Fibroblast of the conjunctiva (primary cell): ENCODE measurements around the gene SKA3.
"Not testable (repeated sequence)": the region's sequence is repeated elsewhere in the genome, so short reads cannot be mapped to it uniquely, and the experiment has no call there.

Source experiments
- DNase-seq: peaks from one replicate; pipeline ENCODE4 v3.0.0-alpha.2; 2010; ENCODE audit warnings: low read depth

Gene SKA3

DNA sequence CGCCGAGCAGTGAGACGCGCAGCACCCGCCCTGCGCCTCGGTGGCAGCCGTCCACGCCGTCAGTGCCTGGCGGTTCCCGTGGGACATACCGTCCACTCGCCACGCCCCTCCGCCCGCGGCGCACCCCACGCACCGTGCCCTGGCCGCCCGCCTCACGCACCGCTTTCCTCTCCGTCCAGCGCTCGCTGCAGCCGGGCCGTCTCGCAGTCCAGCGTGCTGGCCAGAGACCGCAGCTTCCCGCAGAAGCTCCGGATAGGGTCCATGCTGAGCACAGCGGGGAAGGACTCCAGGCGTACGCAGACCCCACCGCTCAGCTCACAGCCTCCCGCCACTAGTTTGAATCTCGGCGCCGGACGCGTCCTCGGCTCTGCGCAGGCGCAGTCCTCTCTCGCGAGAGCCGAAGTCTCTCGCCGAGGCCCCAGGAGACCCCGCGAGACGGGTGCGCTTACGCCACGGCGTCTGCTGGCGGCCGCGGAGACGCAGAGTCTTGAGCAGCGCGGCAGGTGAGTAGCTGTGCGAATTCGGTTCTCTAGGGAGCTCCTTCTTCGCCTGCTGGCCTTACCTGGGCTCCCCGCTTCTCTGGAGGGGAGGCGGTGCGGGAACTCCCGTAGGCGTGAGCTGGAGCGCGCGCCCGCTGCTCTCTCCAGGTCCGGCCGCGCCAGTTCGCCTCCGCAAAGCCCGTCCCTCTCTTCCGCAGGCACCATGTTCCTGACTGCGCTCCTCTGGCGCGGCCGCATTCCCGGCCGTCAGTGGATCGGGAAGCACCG lies at the start of gene SKA3, which contains the start of gene MRPL57:
SKA3 (minus strand) TSS at position 338 of the 767 bp plus-strand sequence; CDS start at position 263, 75 bp downstream.
MRPL57 (plus strand) TSS at position 444 of the 767 bp plus-strand sequence; CDS start at position 703, 259 bp downstream.
- DNase-seq: peak; percentile 90

DNA sequence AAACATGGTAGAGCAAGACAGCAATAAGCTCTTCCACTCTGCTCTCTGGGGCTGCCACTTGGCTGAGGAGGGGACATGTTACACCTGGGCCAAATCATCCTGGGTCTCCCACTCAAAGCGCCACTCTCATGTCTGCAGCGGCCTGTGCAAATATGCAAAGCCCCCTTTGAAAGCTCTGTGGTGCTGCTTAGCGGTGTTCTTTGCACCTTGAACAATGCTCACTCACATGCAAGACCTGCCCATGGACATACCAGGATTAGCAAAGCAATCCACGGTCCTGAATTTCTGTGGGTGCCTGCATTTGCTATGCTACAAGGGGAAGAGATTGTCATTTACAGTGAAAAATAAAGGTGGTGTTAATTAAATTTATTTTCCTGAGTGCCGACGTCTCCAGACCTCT lies 48.7 kb upstream of the SKA3 start:
- no peak for DNase-seq

DNA sequence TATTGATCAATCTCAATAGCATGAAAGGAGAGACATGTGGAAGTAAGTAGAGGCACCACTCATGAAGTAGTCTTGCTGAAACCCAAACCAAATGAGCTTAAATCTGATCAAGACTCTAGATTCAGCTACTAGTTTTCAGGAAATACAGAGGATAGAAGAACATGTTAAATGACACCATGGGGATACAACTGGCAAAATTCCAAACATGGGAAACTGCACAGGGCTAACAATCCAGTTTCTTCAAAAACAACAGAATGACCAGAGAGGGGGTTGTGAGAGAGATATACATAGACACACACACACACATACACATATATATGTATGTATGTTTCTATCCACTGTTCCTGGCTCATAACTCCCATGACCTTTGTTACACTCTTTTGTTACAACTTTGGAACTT lies 44.9 kb upstream of the SKA3 start:
- no peak for DNase-seq

DNA sequence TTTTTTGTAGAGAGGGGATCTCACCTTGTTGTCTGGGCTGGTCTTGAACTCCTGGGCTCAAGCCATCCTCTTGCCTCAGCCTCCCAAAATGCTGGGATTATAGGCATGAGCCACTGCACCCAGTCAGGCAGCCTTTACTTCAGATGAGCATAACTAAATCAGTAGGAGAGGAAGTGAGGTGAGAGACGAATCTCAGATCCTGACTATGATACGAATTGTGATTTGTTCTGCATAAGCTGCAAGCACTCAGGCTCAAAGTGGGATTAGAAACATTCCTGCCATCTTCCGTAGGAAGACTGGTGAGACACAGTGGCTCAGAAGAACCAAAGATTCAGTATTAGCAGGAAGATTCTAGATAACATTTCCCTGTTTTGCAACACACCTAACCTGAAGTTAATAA lies 43.4 kb upstream of the SKA3 start:
- DNase-seq: not testable (repeated sequence)

DNA sequence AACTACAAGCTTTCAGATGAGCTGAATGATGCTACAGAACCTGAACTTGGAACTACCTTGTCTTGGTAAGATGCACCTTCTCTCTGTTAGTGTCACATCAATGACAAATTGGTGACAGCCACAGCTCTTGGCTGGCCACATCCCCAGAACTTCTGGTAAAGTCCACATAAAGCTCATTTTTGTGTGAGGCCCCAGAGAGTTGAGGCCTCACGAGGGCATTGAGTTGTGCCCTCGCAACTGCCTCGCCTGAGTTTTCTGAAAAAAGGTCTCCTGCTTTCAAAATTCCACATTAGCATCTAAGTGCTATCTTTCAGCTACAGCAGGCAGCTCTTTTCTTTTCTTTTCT lies 42.7 kb upstream of the SKA3 start:
- no peak for DNase-seq

DNA sequence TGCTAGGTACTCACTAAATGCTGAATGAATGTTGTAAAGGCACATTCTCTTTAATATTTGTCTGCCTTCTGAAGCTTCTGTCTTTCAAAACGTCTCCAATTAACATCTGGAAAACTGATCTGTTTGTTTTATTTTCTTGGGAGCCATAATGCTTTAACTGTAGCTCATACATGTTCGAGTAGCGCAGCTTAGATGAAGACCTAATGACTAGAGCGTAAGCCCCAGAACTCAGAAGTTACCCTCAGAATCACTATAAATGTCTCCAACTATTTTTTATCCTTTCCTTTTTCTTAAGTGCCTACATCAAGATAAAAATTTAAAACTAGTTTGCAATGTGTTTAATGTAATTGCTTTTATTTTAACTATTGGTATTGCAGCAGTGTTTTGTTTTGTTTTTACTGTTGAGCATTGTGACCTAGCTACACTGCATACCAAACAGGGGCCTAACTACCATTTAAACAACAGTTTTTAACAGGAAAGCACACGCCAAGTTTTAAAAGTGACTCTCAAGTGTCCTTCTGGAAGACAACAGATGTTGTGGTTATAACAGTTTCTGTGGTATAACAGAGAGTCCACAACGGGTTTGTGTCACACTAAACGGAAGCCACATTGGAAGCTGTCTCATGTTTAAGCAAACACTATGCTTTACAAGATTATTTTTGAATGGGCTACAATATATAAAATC lies 42.1 kb upstream of the SKA3 start:
- DNase-seq: no peak

DNA sequence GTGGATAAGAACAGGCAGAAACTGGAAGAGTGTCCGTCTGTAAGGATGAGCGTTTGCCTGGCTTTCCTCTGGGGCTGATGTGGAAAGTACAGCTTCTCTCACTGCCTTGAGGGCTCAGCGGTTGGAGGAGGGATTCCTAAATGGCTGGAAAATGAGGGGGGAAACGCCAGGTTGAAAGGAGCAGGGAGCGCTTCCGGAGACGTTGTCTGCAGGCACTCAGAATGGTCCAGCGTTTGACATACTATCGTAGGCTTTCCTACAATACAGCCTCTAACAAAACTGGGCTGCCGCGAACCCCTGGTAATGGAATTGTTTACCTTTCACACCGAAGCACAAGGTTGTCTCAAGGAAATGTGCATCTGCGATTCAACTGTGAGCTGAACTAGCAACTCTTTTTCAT lies 40.0 kb upstream of the SKA3 start:
- DNase-seq: no peak

DNA sequence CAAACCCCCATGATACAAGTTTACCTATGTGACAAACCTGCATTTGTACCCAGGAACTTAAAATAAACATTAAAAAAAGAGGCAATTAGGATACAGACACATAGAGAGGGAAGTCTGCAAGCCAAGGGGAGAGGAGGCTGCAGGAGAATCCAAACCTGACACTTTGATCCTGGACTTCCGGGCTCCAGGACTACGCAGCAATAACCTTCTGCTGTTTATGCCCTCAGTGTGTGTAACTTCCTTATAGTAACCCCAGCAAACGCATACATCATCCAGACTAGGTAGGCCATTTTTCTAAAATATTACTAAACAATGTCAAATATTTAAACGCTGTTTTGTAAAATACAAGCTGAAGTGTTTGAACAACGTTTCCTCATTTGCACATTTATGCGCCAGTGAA lies 39.1 kb upstream of the SKA3 start:
- not testable (repeated sequence) for DNase-seq

DNA sequence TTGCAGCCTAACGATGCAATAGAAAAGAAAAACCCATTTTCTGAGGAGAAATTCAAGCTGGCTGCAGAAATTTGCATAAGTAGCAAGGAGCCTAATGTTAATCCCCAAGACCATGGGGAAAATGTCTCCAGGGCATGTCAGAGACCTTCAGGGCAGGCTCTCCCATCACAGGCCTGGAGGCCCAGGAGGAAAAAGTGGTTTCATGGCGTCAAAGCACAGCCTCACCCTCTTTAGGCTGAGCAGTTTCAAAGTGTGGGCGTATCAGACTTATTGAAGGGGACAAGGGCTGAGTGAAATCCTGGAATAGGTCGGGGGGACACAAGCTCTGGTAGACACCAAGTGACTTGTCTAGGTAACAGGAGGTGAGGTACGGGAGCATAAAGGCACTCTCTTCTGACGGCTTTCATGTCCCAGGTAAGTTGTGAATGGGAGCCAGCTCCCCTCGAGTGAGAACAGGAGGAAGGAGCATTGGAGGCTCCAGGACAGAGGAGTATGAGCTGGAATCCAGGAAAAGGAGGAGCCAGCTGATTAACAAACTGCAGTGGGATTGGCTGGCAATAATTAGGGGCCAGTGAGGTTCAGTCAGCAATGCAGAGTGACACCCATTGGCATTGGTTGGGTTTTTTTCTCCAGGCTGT lies 35.9 kb upstream of the SKA3 start:
- no peak for DNase-seq

DNA sequence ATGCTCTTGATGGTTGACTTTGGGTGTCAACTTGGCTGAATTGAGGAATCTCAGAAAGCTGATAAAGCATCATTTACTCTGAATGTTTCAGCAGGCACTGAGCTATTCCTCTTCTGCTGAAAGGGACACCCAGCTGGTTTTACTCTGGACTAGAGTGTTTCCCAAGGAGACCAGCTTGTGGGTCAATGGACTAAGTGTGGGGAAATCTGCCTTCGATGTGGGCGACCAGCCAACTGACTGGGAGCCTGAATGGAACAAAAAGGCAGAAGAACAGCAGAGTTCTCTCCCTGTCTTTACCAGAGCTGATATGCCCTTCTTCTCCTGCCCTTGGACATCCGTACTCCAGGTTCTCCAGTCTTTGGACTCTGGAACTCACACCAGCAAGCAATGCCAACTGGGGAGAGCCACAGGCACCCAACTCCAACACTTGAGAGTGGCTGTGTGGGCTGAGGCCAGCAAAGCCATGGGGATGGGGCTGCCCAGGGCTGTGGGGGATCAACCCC lies 32.4 kb upstream of the SKA3 start:
- DNase-seq: no peak

DNA sequence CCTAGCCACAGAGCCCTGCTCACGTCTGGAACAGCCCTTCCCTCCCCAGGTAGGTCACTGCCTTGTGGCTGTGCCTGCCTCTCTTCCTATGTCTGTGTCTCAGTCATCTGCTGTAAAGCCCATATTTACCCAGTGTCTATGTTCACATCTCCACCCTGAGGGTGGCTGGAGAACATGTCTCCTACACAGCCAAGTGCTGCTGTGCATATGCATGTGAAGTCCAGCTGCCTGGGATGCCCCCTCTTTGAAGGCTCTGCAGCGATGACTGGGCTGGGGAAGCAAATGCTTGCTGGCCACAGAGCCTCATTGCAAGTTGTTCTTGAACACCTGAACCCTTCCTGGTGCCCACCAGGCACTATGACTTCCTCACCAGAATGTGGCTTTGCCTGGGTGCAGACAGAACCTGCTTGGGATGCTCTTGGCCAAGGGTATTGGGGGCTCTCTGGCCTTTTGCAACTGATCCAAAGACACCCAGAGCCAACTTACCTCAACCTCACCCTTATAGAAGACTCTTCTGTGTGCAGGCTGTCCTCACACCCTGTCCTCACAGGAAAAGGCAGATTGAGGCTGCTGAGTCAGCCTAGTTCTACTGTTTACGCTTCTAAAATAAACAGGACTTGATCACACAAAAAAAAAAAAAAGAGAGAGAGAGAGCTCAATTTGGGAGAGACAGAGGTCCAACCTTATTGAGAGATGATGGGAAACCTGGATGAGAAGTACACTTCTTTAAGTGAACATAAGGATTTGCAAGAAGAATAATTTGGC lies 26.6 kb upstream of the SKA3 start:
- DNase-seq: no peak

DNA sequence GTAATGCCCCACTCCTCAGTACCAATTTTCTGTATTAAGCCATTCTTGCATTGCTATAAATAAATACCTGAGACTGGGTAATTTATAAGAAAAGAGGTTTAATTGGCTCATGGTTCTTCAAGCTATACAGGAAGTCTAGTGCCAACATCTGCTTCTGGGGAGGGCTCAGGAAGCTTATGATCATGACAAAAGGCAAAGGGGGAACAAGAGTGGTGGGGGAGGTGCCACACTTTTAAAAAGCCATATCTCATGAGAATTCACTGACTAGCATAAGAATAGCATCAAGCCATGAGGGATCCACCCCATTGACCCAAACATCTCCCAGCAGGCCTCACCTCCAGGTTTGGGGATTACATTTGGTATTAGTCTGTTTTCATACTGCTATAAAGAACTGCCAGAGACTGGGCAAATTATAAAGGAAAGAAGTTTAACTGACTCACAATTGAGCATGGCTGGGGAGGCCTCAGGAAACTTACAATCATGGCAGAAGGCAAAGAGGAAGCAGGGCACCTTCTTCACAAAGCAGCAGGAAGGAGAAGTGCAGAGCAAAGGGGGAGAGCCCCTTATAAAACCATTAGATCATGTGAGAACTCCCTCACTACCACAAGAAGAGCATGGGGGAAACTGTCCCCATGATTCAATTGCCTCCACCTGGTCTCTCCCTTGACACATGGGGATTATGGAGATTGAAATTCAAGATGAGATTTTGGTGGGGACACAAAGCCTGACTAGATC lies 25.3 kb upstream of the SKA3 start:
- DNase-seq: not testable (repeated sequence)

DNA sequence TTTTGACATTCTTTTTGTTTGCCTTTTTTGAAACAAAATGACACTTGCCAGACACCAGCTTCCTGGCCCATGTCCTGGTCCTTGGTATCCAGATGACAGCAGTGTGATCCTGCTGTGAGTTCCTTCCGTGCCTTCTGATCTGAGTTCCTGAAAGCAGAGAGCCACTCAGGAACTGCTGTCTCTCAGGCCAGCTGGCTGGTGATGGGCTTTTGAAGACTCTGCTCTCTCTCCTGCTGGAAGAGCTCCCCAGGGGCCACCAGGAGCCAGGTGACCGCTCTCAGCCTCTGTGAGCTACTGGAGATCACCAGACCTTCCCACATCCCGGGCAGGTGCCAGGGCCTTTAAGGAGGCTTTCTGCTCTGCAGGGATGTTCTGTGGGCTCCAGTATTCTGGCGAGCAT lies 22.0 kb upstream of the SKA3 start:
- not testable (repeated sequence) for DNase-seq

DNA sequence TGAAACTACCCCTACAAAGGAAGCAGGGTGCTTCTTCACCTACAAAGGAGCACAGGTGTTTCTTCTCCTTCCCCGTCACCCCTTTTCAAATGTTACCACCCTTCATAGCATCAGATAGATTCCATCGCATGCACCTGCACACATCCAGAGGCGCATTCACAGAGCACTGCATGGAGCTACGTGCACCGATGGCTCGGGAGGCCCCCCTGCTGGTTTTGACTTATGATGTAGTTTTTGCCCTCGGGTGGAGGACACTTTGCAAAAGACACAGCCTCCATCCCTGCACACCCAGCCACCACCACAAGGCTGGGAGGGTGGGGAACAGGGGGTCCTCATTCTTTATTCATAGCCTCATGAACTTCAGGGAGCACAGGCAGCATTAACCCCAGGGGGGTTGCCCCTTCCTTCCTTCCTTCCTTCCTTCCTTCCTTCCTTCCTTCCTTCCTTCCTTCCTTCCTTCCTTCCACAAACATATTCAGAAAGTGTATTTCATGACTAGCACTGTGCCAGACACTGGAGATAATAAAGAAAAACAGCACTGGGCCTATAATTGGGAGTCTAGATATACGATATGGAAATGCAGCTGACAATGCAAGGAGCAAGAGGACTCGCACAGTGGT lies 21.4 kb upstream of the SKA3 start:
- DNase-seq: not testable (repeated sequence)

DNA sequence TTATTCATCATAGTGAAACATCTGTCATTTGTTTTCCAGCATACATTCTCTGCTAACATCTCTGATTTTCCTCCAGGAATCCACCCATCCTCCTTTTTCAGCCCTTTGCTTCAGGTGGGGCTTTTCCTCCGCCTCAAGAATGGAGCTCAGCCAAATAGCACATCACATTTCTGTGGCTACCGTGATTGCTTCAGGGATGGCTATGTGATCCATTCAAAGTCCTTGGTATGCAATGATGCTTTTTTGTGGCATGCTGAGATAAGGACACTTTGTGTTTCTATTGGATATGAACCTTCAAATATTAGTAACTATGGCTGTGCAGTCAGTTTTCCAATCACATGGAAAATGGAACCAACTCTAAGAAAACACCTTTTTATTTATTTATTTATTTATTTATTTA lies 18.4 kb upstream of the SKA3 start:
- DNase-seq: not testable (repeated sequence)

DNA sequence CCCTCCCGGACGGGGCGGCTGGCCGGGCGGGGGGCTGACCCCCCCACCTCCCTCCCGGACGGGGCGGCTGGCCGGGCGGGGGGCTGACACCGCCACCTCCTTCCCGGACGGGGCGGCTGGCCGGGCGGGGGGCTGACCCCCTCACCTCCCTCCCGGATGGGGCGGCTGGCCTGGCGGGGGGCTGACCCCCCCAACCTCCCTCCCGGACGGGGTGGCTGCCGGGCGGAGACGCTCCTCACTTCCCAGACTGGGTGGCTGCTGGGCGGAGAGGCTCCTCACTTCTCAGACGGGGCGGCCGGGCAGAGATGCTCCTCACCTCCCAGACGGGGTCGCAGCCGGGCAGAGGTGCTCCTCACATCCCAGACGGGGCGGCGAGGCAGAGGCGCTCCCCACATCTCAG lies 10.1 kb upstream of the SKA3 start:
- DNase-seq: not testable (repeated sequence)

DNA sequence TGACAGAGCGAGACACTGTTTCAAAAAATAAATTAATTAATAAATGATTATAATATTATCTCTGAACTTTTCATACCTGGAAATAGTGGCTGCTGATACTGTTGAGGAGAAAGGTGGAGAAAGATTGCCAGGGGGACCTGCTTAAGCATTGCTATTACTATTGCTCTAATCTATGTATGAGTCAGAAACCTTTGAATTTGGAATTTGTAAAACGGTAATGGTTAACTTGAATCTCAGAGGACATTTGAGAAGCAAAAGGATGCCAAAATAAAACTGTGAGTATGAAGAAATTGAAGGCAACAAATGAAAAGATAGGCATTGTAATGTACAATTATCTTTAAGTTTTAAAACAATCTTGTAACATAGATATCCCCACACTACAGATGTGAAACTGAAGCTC lies 5.3 kb upstream of the SKA3 start:
- no peak for DNase-seq

DNA sequence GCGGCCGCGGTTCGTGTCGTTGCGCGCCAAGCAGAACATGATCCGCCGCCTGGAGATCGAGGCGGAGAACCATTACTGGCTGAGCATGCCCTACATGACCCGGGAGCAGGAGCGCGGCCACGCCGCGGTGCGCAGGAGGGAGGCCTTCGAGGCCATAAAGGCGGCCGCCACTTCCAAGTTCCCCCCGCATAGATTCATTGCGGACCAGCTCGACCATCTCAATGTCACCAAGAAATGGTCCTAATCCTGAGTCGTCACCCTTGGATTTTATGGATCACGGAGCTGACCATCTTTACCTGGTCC lies 581 bp upstream of the SKA3 start:
- no peak for DNase-seq

DNA sequence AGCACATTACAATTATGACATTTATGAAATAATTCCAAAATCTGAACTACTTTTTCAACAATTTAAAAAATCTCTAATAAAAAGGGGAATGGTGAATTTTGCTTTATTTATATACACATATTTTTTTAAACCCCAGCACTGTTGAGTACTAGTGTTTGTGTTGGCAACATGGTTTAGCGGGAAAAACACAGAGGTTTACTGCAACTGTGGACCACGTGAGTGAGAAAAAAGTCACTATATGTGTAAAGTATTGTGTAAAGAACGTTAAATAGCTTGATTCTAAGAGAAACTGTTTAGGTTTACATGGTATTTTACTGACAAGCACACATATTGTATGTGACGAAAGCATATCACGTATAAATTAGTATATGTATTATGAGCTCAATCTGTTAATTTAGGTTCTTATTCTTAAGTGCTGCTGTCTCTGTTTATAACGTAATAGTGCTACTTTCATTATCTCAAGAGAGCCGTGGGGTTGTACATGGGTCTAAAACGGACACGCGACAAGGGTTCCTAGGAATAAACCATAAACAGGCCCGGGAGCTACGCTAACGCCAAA lies 617 bp downstream of the SKA3 start:
- peak; percentile 21 for DNase-seq

DNA sequence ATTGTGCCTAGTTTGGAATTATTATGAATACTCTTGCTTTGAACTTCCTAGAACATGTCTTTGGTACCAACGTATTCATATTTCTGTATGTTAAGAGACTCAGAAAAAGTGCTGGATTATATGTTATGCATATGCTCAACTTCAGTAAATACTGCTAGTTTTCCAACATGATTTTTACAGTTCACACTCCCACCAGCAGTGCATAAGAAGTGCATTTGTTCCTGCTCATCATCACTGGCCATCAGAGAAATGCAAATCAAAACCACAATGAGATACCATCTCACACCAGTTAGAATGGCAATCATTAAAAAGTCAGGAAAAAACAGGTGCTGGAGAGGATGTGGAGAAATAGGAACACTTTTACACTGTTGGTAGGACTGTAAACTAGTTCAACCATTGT lies 2.6 kb downstream of the SKA3 start:
- DNase-seq: not testable (repeated sequence)

DNA sequence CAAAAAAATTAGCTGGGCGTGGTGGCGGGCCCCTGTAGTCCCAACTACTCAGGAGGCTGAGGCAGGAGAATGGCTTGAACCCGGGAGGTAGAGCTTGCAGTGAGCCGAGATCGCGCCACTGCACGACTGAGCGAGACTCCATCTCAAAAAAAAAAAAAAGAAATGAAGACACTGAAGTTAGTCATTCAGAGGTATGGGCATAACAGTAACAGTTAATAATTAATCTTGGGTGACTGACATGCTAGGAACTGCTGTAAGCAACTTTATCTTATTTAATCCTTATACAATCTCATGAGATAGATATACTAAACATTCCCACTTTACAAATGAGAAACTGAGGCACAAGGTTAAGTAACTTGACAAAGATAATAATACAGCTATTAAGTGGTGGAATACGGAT lies 4.9 kb downstream of the SKA3 start:
- DNase-seq: no peak
